ENCODE measurements around the gene DENND2A.
A peak's percentile ranks its signal among the peaks of the same experiment; 100 is the strongest.
"Not testable (repeated sequence)": the region's sequence is repeated elsewhere in the genome, so short reads cannot be mapped to it uniquely, and the experiment has no call there.

Gene DENND2A

DNA sequence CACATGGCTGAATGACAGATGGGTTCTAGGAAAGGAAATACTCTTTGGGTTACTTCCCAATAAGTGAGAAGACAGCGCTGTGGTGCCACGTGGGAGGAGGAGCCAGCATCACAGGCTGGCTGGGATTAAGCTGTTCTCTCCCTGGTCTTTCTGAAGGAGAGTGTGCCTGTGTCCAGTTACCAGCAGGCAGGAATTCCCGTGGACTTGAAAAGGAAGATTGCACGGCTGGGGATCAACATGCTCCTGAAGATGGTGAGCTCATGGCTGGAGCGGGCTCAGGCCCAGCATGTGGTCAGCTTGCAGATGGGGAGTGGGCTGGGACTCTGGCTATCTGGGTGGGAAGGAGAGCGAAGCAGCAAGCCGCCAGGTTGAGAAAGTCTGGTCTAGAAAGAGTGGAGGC lies 40.3 kb upstream of the DENND2A start:
- no peaks in the 10 kb centered on the region for H3K4me1 ChIP-seq (ENCODE audit: control insufficient read depth, insufficient read depth, low read length)
- no peak overlapping the region for H3K9ac ChIP-seq (ENCODE audit: low read length in 2 of 2)
- H3K9me3 ChIP-seq (ENCODE audit: control insufficient read depth in 2 of 2, low read length in 2 of 2), result no peaks in the 10 kb centered on the region
- no peaks in the 10 kb centered on the region for H3K27me3 ChIP-seq (ENCODE audit: control insufficient read depth in 1 of 2, insufficient read depth in 2 of 2, low read length in 2 of 2)
- H3K36me3 ChIP-seq (ENCODE audit: control insufficient read depth in 2 of 2, insufficient read depth in 2 of 2, low read length in 2 of 2), result peaks cover 10 to 37% of the 10 kb centered on the region in 2 donors
- no peak overlapping the region for H3K27ac ChIP-seq (ENCODE audit: low read length)
- no peak overlapping the region for H3K4me3 ChIP-seq (ENCODE audit: low read length in 2 of 2)

DNA sequence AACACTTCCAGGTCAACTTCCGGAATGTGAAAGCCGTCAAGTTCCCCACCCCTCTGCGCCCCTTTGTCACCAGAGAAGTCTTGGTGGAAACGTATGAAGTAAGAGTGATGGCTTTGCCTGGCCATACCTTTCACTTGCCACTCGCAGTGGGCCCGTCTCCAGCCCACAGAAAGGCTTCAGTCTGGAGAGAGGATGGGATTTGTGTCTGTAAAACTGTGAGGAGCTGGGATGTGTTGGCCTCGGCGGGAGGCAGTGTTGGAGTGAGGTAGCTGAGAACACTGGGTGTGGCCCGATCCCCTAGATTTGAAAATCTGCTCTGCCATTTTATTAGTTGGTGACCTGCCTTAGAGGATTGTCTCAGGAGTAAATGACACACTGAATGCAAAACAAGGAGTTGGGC lies 38.6 kb upstream of the DENND2A start:
- no peaks in the 10 kb centered on the region for H3K9me3 ChIP-seq (ENCODE audit: control insufficient read depth in 2 of 2, low read length in 2 of 2)
- peaks cover 15% of the 10 kb centered on the region for H3K4me1 ChIP-seq (ENCODE audit: control insufficient read depth, insufficient read depth, low read length)
- peaks cover 10 to 32% of the 10 kb centered on the region in 2 donors for H3K36me3 ChIP-seq (ENCODE audit: control insufficient read depth in 2 of 2, insufficient read depth in 2 of 2, low read length in 2 of 2)
- H3K27ac ChIP-seq (ENCODE audit: low read length), result no peak overlapping the region
- no peak overlapping the region for H3K9ac ChIP-seq (ENCODE audit: low read length in 2 of 2)
- H3K4me3 ChIP-seq (ENCODE audit: low read length in 2 of 2), result no peak overlapping the region
- H3K27me3 ChIP-seq (ENCODE audit: control insufficient read depth in 1 of 2, insufficient read depth in 2 of 2, low read length in 2 of 2), result no peaks in the 10 kb centered on the region

DNA sequence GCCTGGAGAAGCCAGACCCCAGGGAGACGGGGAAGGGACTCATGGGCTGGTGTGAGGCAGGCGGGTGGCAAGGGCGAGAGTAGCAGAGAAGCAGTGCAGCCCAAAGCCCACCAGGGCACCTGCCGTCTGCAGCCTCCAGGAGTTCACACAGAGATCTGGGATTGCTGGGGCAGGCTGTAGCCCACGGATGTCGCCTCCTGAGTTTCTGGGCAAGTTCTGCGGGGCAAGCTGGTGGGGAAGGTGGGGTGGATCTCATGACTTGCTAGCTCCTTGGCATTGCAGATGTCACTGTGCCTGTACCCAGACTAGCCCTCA lies 38.2 kb upstream of the DENND2A start:
- Histone ChIP-seq H3K9ac (ENCODE audit: low read length in 2 of 2) (no peak overlapping the region), H3K9me3 (ENCODE audit: control insufficient read depth in 2 of 2, low read length in 2 of 2) (no peaks in the 10 kb centered on the region), H3K4me3 (ENCODE audit: low read length in 2 of 2) (no peak overlapping the region), H3K27me3 (ENCODE audit: control insufficient read depth in 1 of 2, insufficient read depth in 2 of 2, low read length in 2 of 2) (no peaks in the 10 kb centered on the region), H3K36me3 (ENCODE audit: control insufficient read depth in 2 of 2, insufficient read depth in 2 of 2, low read length in 2 of 2) (peaks cover 7 to 28% of the 10 kb centered on the region in 2 donors), H3K4me1 (ENCODE audit: control insufficient read depth, insufficient read depth, low read length) (peaks cover 19% of the 10 kb centered on the region), H3K27ac (ENCODE audit: low read length) (no peak overlapping the region)

DNA sequence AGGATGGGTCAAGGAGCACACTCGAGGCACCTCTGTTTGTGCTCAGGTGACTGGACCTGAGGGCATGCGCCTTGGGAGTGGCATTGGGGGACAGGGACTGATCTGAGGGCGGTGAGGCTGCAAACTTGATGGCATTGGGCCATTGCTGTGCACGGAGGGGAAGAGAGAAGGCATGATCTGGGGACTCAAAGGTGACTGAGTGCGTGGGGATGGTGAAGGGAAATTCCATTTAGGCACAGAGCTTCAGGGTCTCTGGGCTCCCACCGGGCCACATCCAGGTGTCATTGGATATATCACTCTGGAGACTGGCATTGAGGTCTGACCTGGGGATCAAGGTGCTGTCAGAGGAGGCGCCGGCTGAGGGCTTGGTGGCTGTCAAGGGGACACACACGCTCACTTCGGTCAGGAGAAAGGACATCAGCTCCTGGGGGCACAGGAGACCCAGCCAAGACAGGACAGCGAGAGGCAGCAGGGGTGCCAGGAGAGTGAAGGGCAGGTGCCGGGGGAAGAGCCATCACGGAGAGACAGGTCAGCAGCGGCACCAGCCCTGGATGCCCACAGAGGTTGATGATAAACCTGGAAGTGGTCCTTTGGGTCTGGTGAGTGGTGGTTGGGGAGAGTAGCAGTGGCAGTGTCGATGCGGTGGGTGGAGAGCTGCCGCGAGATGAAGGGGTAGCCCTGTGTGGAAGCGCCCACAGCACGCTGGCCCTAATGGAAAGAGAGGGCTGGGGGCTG lies 37.6 kb upstream of the DENND2A start:
- Histone ChIP-seq H3K9ac (ENCODE audit: low read length in 2 of 2) (no peak overlapping the region), H3K9me3 (ENCODE audit: control insufficient read depth in 2 of 2, low read length in 2 of 2) (no peaks in the 10 kb centered on the region), H3K27ac (ENCODE audit: low read length) (no peak overlapping the region), H3K4me1 (ENCODE audit: control insufficient read depth, insufficient read depth, low read length) (peaks cover 24% of the 10 kb centered on the region), H3K36me3 (ENCODE audit: control insufficient read depth in 2 of 2, insufficient read depth in 2 of 2, low read length in 2 of 2) (peaks cover 7 to 26% of the 10 kb centered on the region in 2 donors), H3K4me3 (ENCODE audit: low read length in 2 of 2) (no peak overlapping the region), H3K27me3 (ENCODE audit: control insufficient read depth in 1 of 2, insufficient read depth in 2 of 2, low read length in 2 of 2) (no peaks in the 10 kb centered on the region)

DNA sequence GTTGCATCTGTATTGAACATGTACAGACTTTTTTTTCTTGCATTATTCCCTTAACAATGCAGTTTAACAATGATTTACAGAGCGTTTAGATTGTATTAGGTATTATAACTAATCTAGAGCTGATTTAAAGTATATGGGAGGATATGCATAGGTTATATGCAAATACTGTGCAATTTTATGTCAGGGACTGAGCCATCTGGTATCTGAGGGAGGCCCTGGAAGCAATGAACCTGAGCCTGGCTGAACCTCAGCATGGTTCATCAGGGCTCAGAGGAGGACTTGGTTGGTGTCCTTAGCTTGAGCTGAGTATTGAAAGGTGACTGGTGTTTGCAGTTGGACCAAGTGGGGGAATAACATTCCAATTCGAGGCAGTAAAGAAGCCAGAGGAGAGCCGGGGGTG lies 36.9 kb upstream of the DENND2A start:
- Histone ChIP-seq H3K9me3 (ENCODE audit: control insufficient read depth in 2 of 2, low read length in 2 of 2) (no peaks in the 10 kb centered on the region), H3K36me3 (ENCODE audit: control insufficient read depth in 2 of 2, insufficient read depth in 2 of 2, low read length in 2 of 2) (peaks cover 7 to 24% of the 10 kb centered on the region in 2 donors), H3K27me3 (ENCODE audit: control insufficient read depth in 1 of 2, insufficient read depth in 2 of 2, low read length in 2 of 2) (no peaks in the 10 kb centered on the region), H3K27ac (ENCODE audit: low read length) (no peak overlapping the region), H3K4me1 (ENCODE audit: control insufficient read depth, insufficient read depth, low read length) (peaks cover 27% of the 10 kb centered on the region), H3K9ac (ENCODE audit: low read length in 2 of 2) (no peak overlapping the region), H3K4me3 (ENCODE audit: low read length in 2 of 2) (no peak overlapping the region)

DNA sequence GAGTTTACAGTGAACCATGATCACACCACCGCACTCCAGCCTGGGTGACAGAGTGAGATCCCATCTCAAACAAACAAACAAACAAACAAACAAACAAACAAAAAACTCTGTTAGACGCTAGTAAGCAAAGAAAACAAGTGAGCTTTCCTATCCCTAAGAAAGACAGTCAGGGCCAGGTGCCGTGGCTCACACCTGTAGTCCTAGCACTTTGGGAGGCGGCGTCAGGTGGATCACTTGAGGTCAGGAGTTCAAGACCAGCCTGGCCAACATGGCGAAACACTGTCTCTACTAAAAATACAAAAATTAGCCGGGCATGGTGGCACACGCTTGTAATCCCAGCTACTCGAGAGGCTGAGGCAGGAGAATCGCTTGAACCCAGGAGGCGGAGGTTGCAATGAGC lies 36.3 kb upstream of the DENND2A start:
- not testable (repeated sequence) for H3K27ac ChIP-seq (ENCODE audit: low read length); H3K9ac ChIP-seq (ENCODE audit: low read length in 2 of 2); H3K9me3 ChIP-seq (ENCODE audit: control insufficient read depth in 2 of 2, low read length in 2 of 2); H3K27me3 ChIP-seq (ENCODE audit: control insufficient read depth in 1 of 2, insufficient read depth in 2 of 2, low read length in 2 of 2); H3K4me3 ChIP-seq (ENCODE audit: low read length in 2 of 2)
- H3K36me3 ChIP-seq (ENCODE audit: control insufficient read depth in 2 of 2, insufficient read depth in 2 of 2, low read length in 2 of 2), result peaks cover 4 to 20% of the 10 kb centered on the region in 2 donors
- H3K4me1 ChIP-seq (ENCODE audit: control insufficient read depth, insufficient read depth, low read length), result peaks cover 30% of the 10 kb centered on the region

DNA sequence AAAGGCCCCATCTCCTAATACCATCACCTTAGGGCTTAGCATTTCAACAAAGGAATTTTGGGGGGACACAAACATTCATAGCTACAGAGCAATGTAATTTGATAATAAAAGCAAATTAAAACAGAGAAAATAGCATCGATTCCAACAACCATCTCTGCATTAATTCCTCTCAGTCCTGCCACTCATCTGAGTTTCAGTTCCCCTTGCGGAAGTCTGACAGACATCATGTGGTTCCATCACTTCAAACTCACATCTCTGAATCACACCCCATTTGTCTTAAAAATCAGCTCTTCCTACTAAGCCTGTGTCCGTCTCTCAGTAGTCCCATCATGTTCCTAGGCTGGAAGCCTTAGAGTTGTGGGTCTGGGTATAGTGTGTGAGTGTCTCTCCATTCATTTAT lies 35.7 kb upstream of the DENND2A start:
- H3K27ac ChIP-seq (ENCODE audit: low read length), result no peak overlapping the region

DNA sequence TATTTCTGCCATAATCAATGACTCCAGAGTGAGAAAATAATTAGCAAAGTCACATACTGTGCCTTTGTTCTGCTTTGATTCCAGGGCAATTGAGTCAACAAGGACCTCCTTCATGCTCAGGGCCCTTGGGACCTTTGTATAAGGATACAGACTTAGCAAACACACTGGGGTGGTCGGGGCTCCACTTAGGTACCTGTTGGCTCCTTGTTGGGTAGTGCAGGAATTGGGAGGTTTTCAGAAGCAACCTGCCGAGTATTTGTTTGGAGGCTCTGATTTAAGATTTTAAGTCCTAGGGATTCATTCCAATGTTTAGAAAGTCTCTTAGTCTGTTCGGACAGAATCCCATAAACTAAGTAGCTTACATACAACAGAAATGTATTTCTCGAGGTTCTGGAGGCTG lies 35.1 kb upstream of the DENND2A start:
- Histone ChIP-seq H3K27ac (ENCODE audit: low read length) (no peak overlapping the region), H3K4me1 (ENCODE audit: control insufficient read depth, insufficient read depth, low read length) (peaks cover 30% of the 10 kb centered on the region), H3K27me3 (ENCODE audit: control insufficient read depth in 1 of 2, insufficient read depth in 2 of 2, low read length in 2 of 2) (no peaks in the 10 kb centered on the region), H3K36me3 (ENCODE audit: control insufficient read depth in 2 of 2, insufficient read depth in 2 of 2, low read length in 2 of 2) (peaks cover 3 to 14% of the 10 kb centered on the region in 2 donors), H3K9me3 (ENCODE audit: control insufficient read depth in 2 of 2, low read length in 2 of 2) (no peaks in the 10 kb centered on the region), H3K4me3 (ENCODE audit: low read length in 2 of 2) (no peak overlapping the region), H3K9ac (ENCODE audit: low read length in 2 of 2) (peak overlapping the region in 1 of 2 donors; percentile 6)

More for the DNA sequence above, 35.7 kb upstream of the DENND2A start:
- no peak overlapping the region for H3K4me3 ChIP-seq (ENCODE audit: low read length in 2 of 2)
- no peak overlapping the region for H3K9ac ChIP-seq (ENCODE audit: low read length in 2 of 2)
- H3K4me1 ChIP-seq (ENCODE audit: control insufficient read depth, insufficient read depth, low read length), result peaks cover 30% of the 10 kb centered on the region
- H3K27me3 ChIP-seq (ENCODE audit: control insufficient read depth in 1 of 2, insufficient read depth in 2 of 2, low read length in 2 of 2), result no peaks in the 10 kb centered on the region
- H3K9me3 ChIP-seq (ENCODE audit: control insufficient read depth in 2 of 2, low read length in 2 of 2), result no peaks in the 10 kb centered on the region
- peaks cover 3 to 17% of the 10 kb centered on the region in 2 donors for H3K36me3 ChIP-seq (ENCODE audit: control insufficient read depth in 2 of 2, insufficient read depth in 2 of 2, low read length in 2 of 2)

DNA sequence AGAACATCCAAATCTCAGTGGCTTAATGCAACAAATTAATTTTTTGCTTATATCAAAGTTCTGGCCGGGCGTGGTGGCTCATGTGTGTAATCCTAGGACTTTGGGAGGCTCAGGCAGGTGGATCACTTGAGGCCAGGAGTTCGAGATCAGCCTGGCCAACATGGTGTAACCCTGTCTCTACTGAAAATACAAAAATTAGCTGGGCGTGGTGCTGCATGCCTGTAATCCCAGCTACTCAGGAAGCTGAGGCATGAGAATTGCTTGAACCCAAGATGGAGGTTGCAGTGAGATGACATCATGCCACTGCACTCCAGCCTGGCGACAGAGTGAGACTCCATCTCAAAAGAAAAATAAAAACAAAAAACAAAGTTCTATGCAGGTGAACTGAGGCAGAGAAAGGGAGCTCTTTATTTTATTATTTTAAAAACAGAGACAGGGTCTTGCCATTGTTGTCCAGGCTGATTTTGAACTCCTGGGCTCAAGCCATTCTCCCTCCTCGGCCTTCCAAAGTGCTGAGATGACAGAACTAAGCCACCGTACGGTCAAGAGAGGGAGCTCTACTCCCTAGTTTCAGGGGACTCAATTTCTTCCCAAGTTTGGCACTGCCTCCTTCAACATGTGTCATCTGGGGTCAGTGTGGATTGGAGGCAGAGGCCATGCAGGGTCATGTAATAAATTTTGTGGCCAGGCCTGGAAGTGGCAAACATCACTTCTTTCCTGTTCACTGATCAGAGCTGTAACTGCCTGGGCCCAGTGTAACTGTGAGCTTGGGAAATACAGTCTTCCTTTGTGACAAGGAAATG lies 34.5 kb upstream of the DENND2A start:
- Histone ChIP-seq H3K36me3 (ENCODE audit: control insufficient read depth in 2 of 2, insufficient read depth in 2 of 2, low read length in 2 of 2) (peaks cover 3 to 11% of the 10 kb centered on the region in 2 donors), H3K4me1 (ENCODE audit: control insufficient read depth, insufficient read depth, low read length) (peaks cover 30% of the 10 kb centered on the region), H3K27ac (ENCODE audit: low read length) (no peak overlapping the region), H3K9me3 (ENCODE audit: control insufficient read depth in 2 of 2, low read length in 2 of 2) (no peaks in the 10 kb centered on the region), H3K27me3 (ENCODE audit: control insufficient read depth in 1 of 2, insufficient read depth in 2 of 2, low read length in 2 of 2) (no peaks in the 10 kb centered on the region), H3K4me3 (ENCODE audit: low read length in 2 of 2) (no peak overlapping the region), H3K9ac (ENCODE audit: low read length in 2 of 2) (peak overlapping the region in 1 of 2 donors; percentile 6)

DNA sequence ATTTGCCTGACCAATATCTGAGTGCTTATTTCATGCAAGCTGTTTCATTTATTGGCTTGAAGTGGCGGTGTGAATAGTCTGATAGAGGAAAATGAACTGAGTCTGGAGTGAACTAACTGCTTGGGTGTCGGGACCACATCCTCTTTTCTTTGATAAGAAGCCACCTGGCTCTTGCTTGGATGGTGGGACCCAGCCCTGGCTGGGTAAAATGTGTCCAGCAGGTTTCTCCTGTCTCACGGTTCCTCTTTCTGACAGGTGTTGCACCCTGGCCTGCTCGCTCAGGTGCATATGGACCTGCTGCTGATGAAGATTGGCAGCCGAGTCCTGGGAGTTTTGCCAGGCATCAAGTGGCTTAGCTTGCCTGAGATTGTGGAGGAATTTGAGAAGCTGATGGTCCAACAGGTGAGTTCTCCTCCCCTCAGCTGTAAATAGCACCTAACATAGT lies 33.8 kb upstream of the DENND2A start:
- Histone ChIP-seq H3K9me3 (ENCODE audit: control insufficient read depth in 2 of 2, low read length in 2 of 2) (no peaks in the 10 kb centered on the region), H3K36me3 (ENCODE audit: control insufficient read depth in 2 of 2, insufficient read depth in 2 of 2, low read length in 2 of 2) (peaks cover 3 to 11% of the 10 kb centered on the region in 2 donors), H3K27me3 (ENCODE audit: control insufficient read depth in 1 of 2, insufficient read depth in 2 of 2, low read length in 2 of 2) (no peaks in the 10 kb centered on the region), H3K4me3 (ENCODE audit: low read length in 2 of 2) (peak overlapping the region; percentile 9 to 82), H3K9ac (ENCODE audit: low read length in 2 of 2) (peak overlapping the region in 1 of 2 donors; percentile 13), H3K4me1 (ENCODE audit: control insufficient read depth, insufficient read depth, low read length) (peaks cover 30% of the 10 kb centered on the region), H3K27ac (ENCODE audit: low read length) (peak overlapping the region; percentile 37)

DNA sequence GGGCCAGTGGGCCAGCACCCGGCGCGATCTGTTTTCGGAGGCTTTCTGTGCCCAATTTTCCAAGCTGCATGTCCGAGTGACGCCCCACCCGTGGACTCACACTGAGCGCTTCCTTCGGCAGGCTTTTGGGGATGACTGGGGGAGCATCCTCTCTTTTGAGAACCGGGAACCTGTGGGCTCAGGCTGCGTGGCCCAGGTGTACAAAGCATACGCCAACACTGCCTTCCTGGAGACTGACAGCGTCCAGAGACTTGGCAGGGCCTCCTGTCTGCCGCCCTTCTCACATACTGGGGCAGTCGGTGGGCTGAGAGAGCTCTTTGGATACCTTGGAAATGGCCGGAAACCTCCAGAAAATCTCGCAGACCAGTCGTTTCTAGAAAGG lies 33.2 kb upstream of the DENND2A start:
- Histone ChIP-seq H3K4me3 (ENCODE audit: low read length in 2 of 2) (peak overlapping the region; percentile 66 to 82), H3K4me1 (ENCODE audit: control insufficient read depth, insufficient read depth, low read length) (peaks cover 30% of the 10 kb centered on the region), H3K27ac (ENCODE audit: low read length) (peak overlapping the region; percentile 37), H3K9ac (ENCODE audit: low read length in 2 of 2) (peak overlapping the region; percentile 73 to 80), H3K9me3 (ENCODE audit: control insufficient read depth in 2 of 2, low read length in 2 of 2) (no peaks in the 10 kb centered on the region), H3K36me3 (ENCODE audit: control insufficient read depth in 2 of 2, insufficient read depth in 2 of 2, low read length in 2 of 2) (peaks cover 0 to 7% of the 10 kb centered on the region in 2 donors), H3K27me3 (ENCODE audit: control insufficient read depth in 1 of 2, insufficient read depth in 2 of 2, low read length in 2 of 2) (no peaks in the 10 kb centered on the region)
